ENCODE measurements around the gene S1PR3. TPM values are rescaled to one million over a fixed set of nuclear protein-coding genes. Genes with fewer than 3 reads are reported as not detected.

The S1PR3 gene
- total RNA-seq, 1 experiment from 2014 or later = 42.9 TPM

- BruUV-seq (replicated peaks) = no TSS peak
- POLR2A ChIA-PET (ENCODE audit: low non-redundant PET) = no interaction called here
- peak; percentile 50 for DNase-seq (ENCODE audit: low spot score)
- H3K4me1 ChIP-seq (ENCODE audit: insufficient read depth, low read length, poor library complexity, severe bottlenecking) = peaks cover 53% of the 10 kb centered on the region
- intact Hi-C loops (cut with micrococcal nuclease; ENCODE audit: unreplicated experiment) = no loop called here
- TF ChIP-seq CTCF (conservative IDR thresholded peaks at IDR 0.05; ENCODE audit: low read depth, low read length) (no peak), EZH2 (IDR thresholded peaks at IDR 0.05; ENCODE audit: borderline replicate concordance, low read depth, low read length, poor library complexity, severe bottlenecking) (no peak)
- CTCF ChIA-PET = no interaction called here
- H3K36me3 ChIP-seq (ENCODE audit: insufficient read depth, low read length, poor library complexity, severe bottlenecking) = no peaks in the 10 kb centered on the region
- no peak overlapping the region for H3K27ac ChIP-seq (ENCODE audit: low read depth, low read length, poor library complexity, severe bottlenecking)
- H3K27me3 ChIP-seq (replicated peaks; ENCODE audit: insufficient read depth, low read depth, low read length, poor library complexity) = no peaks in the 10 kb centered on the region
- no peak overlapping the region for H3K4me3 ChIP-seq (ENCODE audit: low read depth, low read length, poor library complexity, severe bottlenecking)
- no peaks in the 10 kb centered on the region for H3K9me3 ChIP-seq (ENCODE audit: low read depth, low read length, poor library complexity, severe bottlenecking)
Measured at GRCh38 chr9:88954066-88954465, 37.2 kb upstream of the S1PR3 start.

GRCh38 chr9:88957526-88957925, 33.7 kb upstream of the S1PR3 start:
- Histone ChIP-seq H3K27me3 (replicated peaks; ENCODE audit: insufficient read depth, low read depth, low read length, poor library complexity) (no peaks in the 10 kb centered on the region), H3K4me1 (ENCODE audit: insufficient read depth, low read length, poor library complexity, severe bottlenecking) (peaks cover 19% of the 10 kb centered on the region), H3K36me3 (ENCODE audit: insufficient read depth, low read length, poor library complexity, severe bottlenecking) (no peaks in the 10 kb centered on the region), H3K4me3 (ENCODE audit: low read depth, low read length, poor library complexity, severe bottlenecking) (no peak overlapping the region), H3K27ac (ENCODE audit: low read depth, low read length, poor library complexity, severe bottlenecking) (no peak overlapping the region), H3K9me3 (ENCODE audit: low read depth, low read length, poor library complexity, severe bottlenecking) (no peaks in the 10 kb centered on the region)
- no TSS peak for BruUV-seq (replicated peaks)
- DNase-seq (ENCODE audit: low spot score) = no peak
- intact Hi-C loops (cut with micrococcal nuclease; ENCODE audit: unreplicated experiment) = no loop called here
- POLR2A ChIA-PET (ENCODE audit: low non-redundant PET) = no interaction called here
- CTCF ChIA-PET = no interaction called here
- TF ChIP-seq EZH2 (IDR thresholded peaks at IDR 0.05; ENCODE audit: borderline replicate concordance, low read depth, low read length, poor library complexity, severe bottlenecking) = no peak
- no peak for TF ChIP-seq CTCF (conservative IDR thresholded peaks at IDR 0.05; ENCODE audit: low read depth, low read length)

- Histone ChIP-seq H3K27ac (ENCODE audit: low read depth, low read length, poor library complexity, severe bottlenecking) (no peak overlapping the region), H3K4me1 (ENCODE audit: insufficient read depth, low read length, poor library complexity, severe bottlenecking) (no peaks in the 10 kb centered on the region), H3K9me3 (ENCODE audit: low read depth, low read length, poor library complexity, severe bottlenecking) (no peaks in the 10 kb centered on the region), H3K36me3 (ENCODE audit: insufficient read depth, low read length, poor library complexity, severe bottlenecking) (no peaks in the 10 kb centered on the region), H3K4me3 (ENCODE audit: low read depth, low read length, poor library complexity, severe bottlenecking) (no peak overlapping the region), H3K27me3 (replicated peaks; ENCODE audit: insufficient read depth, low read depth, low read length, poor library complexity) (no peaks in the 10 kb centered on the region)
- ChIA-PET CTCF (no interaction called here), POLR2A (ENCODE audit: low non-redundant PET) (no interaction called here)
- TF ChIP-seq CTCF (conservative IDR thresholded peaks at IDR 0.05; ENCODE audit: low read depth, low read length) (no peak), EZH2 (IDR thresholded peaks at IDR 0.05; ENCODE audit: borderline replicate concordance, low read depth, low read length, poor library complexity, severe bottlenecking) (no peak)
- intact Hi-C loops (cut with micrococcal nuclease; ENCODE audit: unreplicated experiment) = no loop called here
- BruUV-seq (replicated peaks) = no TSS peak
- DNase-seq (ENCODE audit: low spot score) = no peak
Measured at GRCh38 chr9:88959727-88960469, 31.4 kb upstream of the S1PR3 start.
